GM23338 (cell line): ENCODE measurements around the gene RAB3GAP1. TPM values are rescaled to one million over a fixed set of nuclear protein-coding genes. Genes with fewer than 3 reads are reported as not detected.

ENCODE experiments used
- ATAC-seq: fragments of 200-7000 bp; cut with Tn5 transposase; 3 replicates; pipeline ENCODE4 v1.9.1; 2020
- DNase-seq: peaks from one replicate; pipeline ENCODE4 v3.0.0-alpha.2; 2015; ENCODE audit warnings: low spot score
- H2AFZ ChIP-seq: fragments of 200-600 bp; sonication (generic); 2 replicates; pipeline ENCODE4 v1.8.0; 2016; ENCODE audit warnings: antibody characterized with exemption, mild to moderate bottlenecking, moderate library complexity
- H3F3A ChIP-seq: fragments of 200-600 bp; sonication (generic); replicated peaks from 2 replicates; pipeline ENCODE4 v1.8.0; 2017; ENCODE audit warnings: antibody characterized with exemption, mixed run types, low read depth
- H3K27ac ChIP-seq: fragments of 200-600 bp; sonication (generic); 2 replicates; pipeline ENCODE4 v1.6.1; 2016; ENCODE audit warnings: low read depth
- H3K27me3 ChIP-seq: fragments of 200-600 bp; sonication (generic); 2 replicates; pipeline ENCODE4 v1.8.0; 2016; ENCODE audit warnings: mild to moderate bottlenecking, mixed run types, moderate library complexity; ENCODE audit not compliant: insufficient read depth
- H3K36me3 ChIP-seq: fragments of 200-600 bp; sonication (generic); 2 replicates; pipeline ENCODE4 v1.8.0; 2016; ENCODE audit warnings: mild to moderate bottlenecking; ENCODE audit not compliant: insufficient read depth
- H3K4me1 ChIP-seq: fragments of 200-600 bp; sonication (generic); 2 replicates; pipeline ENCODE4 v1.8.0; 2016; ENCODE audit warnings: mild to moderate bottlenecking, moderate library complexity; ENCODE audit not compliant: insufficient read depth
- H3K4me2 ChIP-seq: fragments of 200-600 bp; sonication (generic); 2 replicates; pipeline ENCODE4 v1.7.1; 2017; ENCODE audit warnings: mixed run types
- H3K4me3 ChIP-seq: fragments of 200-600 bp; sonication (generic); 2 replicates; pipeline ENCODE4 v1.6.1; 2016; ENCODE audit warnings: mixed run types
- H3K79me2 ChIP-seq: fragments of 200-600 bp; sonication (generic); replicated peaks from 2 replicates; pipeline ENCODE4 v1.8.0; 2017; ENCODE audit warnings: mild to moderate bottlenecking; ENCODE audit not compliant: insufficient read depth
- H3K9me2 ChIP-seq: fragments of 200-600 bp; sonication (generic); 2 replicates; pipeline ENCODE4 v1.8.0; 2017; ENCODE audit not compliant: insufficient read depth
- H4K20me1 ChIP-seq: fragments of 200-600 bp; sonication (generic); replicated peaks from 2 replicates; pipeline ENCODE4 v1.8.0; 2017; ENCODE audit warnings: mild to moderate bottlenecking; ENCODE audit not compliant: insufficient read depth
- H3K27ac Mint-ChIP-seq: 2 replicates; pipeline ENCODE4 v1.8.0; 2020; ENCODE audit warnings: inconsistent platforms, mild to moderate bottlenecking, moderate library complexity, mixed read lengths
- H3K27me3 Mint-ChIP-seq: 3 replicates; pipeline ENCODE4 v1.8.0; 2022; ENCODE audit warnings: low read depth, mild to moderate bottlenecking, moderate library complexity, mixed read lengths, inconsistent platforms; ENCODE audit not compliant: insufficient read depth, poor library complexity
- H3K36me3 Mint-ChIP-seq: 3 replicates; pipeline ENCODE4 v1.8.0; 2021; ENCODE audit warnings: low read depth, mild to moderate bottlenecking, inconsistent platforms, moderate library complexity, mixed read lengths
- H3K4me1 Mint-ChIP-seq: 3 replicates; pipeline ENCODE4 v1.8.0; 2020; ENCODE audit warnings: mild to moderate bottlenecking, inconsistent platforms, mixed read lengths
- H3K4me3 Mint-ChIP-seq: 3 replicates; pipeline ENCODE4 v1.8.0; 2021; ENCODE audit warnings: moderate library complexity, mild to moderate bottlenecking, inconsistent platforms, mixed read lengths
- H3K9me3 Mint-ChIP-seq: 3 replicates; pipeline ENCODE4 v1.8.0; 2020; ENCODE audit warnings: moderate library complexity, mild to moderate bottlenecking, inconsistent platforms, mixed read lengths
- CTCF ChIP-seq, 2 experiments: fragments of 200-600 bp in 1 of 2; sonication (generic) in 1 of 2; conservative IDR thresholded peaks; 2 replicates each; pipeline versions ENCODE4 v1.5.1 to v1.6.1; 2016 to 2017; ENCODE audit warnings: antibody characterized with exemption in 2 of 2, low read depth in 2 of 2, mild to moderate bottlenecking in 2 of 2, moderate library complexity in 1 of 2
- ETS1 ChIP-seq: IDR thresholded peaks from 2 replicates; pipeline ENCODE4 v1.6.1; 2016; ENCODE audit warnings: antibody characterized with exemption
- EZH2 ChIP-seq: fragments of 200-600 bp; sonication (generic); IDR thresholded peaks from one replicate; pipeline ENCODE4 v1.8.0; 2017; ENCODE audit warnings: antibody characterized with exemption, mild to moderate bottlenecking, low read depth; ENCODE audit not compliant: unreplicated experiment
- EZH2phosphoT487 ChIP-seq: fragments of 200-600 bp; sonication (generic); IDR thresholded peaks from one replicate; pipeline ENCODE4 v1.8.1; 2018; ENCODE audit warnings: antibody characterized with exemption; ENCODE audit not compliant: unreplicated experiment
- JUNB ChIP-seq: IDR thresholded peaks from one replicate; pipeline ENCODE4 v1.6.1; 2016; ENCODE audit warnings: antibody characterized with exemption; ENCODE audit not compliant: unreplicated experiment
- NANOG ChIP-seq: IDR thresholded peaks from 2 replicates; pipeline ENCODE4 v1.6.1; 2016; ENCODE audit warnings: antibody characterized with exemption, borderline replicate concordance
- POLR2AphosphoS5 ChIP-seq: IDR thresholded peaks from 2 replicates; pipeline ENCODE4 v1.6.1; 2016; ENCODE audit warnings: antibody characterized with exemption, low read depth
- REST ChIP-seq: IDR thresholded peaks from one replicate; pipeline ENCODE4 v1.6.1; 2018; ENCODE audit warnings: antibody characterized with exemption; ENCODE audit not compliant: unreplicated experiment
- STAT1 ChIP-seq: IDR thresholded peaks from one replicate; pipeline ENCODE4 v1.6.1; 2016; ENCODE audit warnings: antibody characterized with exemption; ENCODE audit not compliant: unreplicated experiment
- ZNF114 ChIP-seq: fragments of 250-450 bp; sonication (Bioruptor Pico); IDR thresholded peaks from 2 replicates; pipeline ENCODE4 v1.5.0; 2020; ENCODE audit warnings: mild to moderate bottlenecking, moderate library complexity
- ZNF331 ChIP-seq: fragments of 250-450 bp; sonication (Bioruptor Pico); IDR thresholded peaks from 2 replicates; pipeline ENCODE4 v1.5.0; 2020; ENCODE audit warnings: low read depth, mild to moderate bottlenecking, moderate library complexity
- polyA plus RNA-seq: library from polyadenylated mRNA; unstranded; fragments of >200 nt; fragmentation: Nextera tagmentation; extraction: Ambion mirVana; gene quantifications from 2 replicates; pipeline ENCODE4 v1.2.1, GENCODE V29; 2016
- total RNA-seq: library from RNA; depleted of rRNA; stranded (reverse); fragments of >200 nt; shearing (Covaris generic); gene quantifications from 2 replicates; pipeline ENCODE4 v1.2.3, GENCODE V29; 2014

The RAB3GAP1 gene
- total and polyA plus RNA-seq, 2 experiments from 2014 or later = 22.5 to 40.4 TPM

- TF ChIP-seq ZNF114 (CRISPR knock-in tag) (no peak), EZH2 (no peak), NANOG (no peak)
Observed at GRCh38 chr2:135208016-135208415, 155.9 kb downstream of the RAB3GAP1 start (continued).

GRCh38 chr2:135212757-135213156 is 160.7 kb downstream of the RAB3GAP1 start:
- peak overlapping the region; percentile 66; the same call in 1 of the 2 replicates for H3K27ac Mint-ChIP-seq
- ATAC-seq (peak; percentile 91), DNase-seq (peak; percentile 53)
- H3K4me3 ChIP-seq = no peak overlapping the region
- peak overlapping the region; percentile 39 for H3K27ac ChIP-seq
- no peaks in the 10 kb centered on the region for H3K9me3 Mint-ChIP-seq
- no peaks in the 10 kb centered on the region for H3K9me2 ChIP-seq
- peaks cover 2% of the 10 kb centered on the region; the same call in 1 of the 3 replicates for H3K36me3 Mint-ChIP-seq
- no peaks in the 10 kb centered on the region for H3K27me3 ChIP-seq
- H3K27me3 Mint-ChIP-seq = no peaks in the 10 kb centered on the region
- no peaks in the 10 kb centered on the region for H3K79me2 ChIP-seq
- peak overlapping the region; percentile 37 for H3K4me2 ChIP-seq
- no peaks in the 10 kb centered on the region for H3K36me3 ChIP-seq
- H3K4me1 Mint-ChIP-seq = peaks cover 19% of the 10 kb centered on the region
- TF ChIP-seq ZNF114 (CRISPR knock-in tag) = no peak
- TF ChIP-seq NANOG = peak; percentile 46; the same call in 1 of the 2 replicates
- H3K4me1 ChIP-seq = peaks cover 18% of the 10 kb centered on the region
- H3K4me3 Mint-ChIP-seq = no peak overlapping the region
- no peaks in the 10 kb centered on the region for H4K20me1 ChIP-seq
- H2AFZ ChIP-seq = no peak overlapping the region
- H3F3A ChIP-seq = no peaks in the 10 kb centered on the region

- Histone ChIP-seq H3K4me2 (no peak overlapping the region), H3K4me1 (peaks cover 2% of the 10 kb centered on the region), H3K27ac (no peak overlapping the region), H3F3A (no peaks in the 10 kb centered on the region), H3K9me2 (no peaks in the 10 kb centered on the region), H3K79me2 (no peaks in the 10 kb centered on the region), H3K27me3 (no peaks in the 10 kb centered on the region), H2AFZ (no peak overlapping the region), H3K4me3 (no peak overlapping the region), H4K20me1 (no peaks in the 10 kb centered on the region), H3K36me3 (no peaks in the 10 kb centered on the region)
- Mint-ChIP-seq H3K27me3 (no peaks in the 10 kb centered on the region), H3K36me3 (peaks cover 2% of the 10 kb centered on the region; the same call in 1 of the 3 replicates), H3K9me3 (no peaks in the 10 kb centered on the region), H3K27ac (no peak overlapping the region), H3K4me1 (peaks cover 2% of the 10 kb centered on the region; the same call in 2 of the 3 replicates), H3K4me3 (no peak overlapping the region)
- no peak for ATAC-seq
- DNase-seq = no peak
- TF ChIP-seq POLR2AphosphoS5 (no peak), STAT1 (no peak), ZNF331 (CRISPR knock-in tag) (no peak), REST (no peak), ETS1 (no peak), ZNF114 (CRISPR knock-in tag) (no peak), EZH2 (no peak), CTCF (conservative IDR thresholded peaks at IDR 0.05; ENCODE audit: low read depth in 2 of 2) (no peak), JUNB (no peak), EZH2phosphoT487 (no peak)
Observed at GRCh38 chr2:135218426-135218825, 166.3 kb downstream of the RAB3GAP1 start.
